Natural killer cell (primary cell): Measurements from ENCODE around the gene SAMM50. TPM values are rescaled to one million over a fixed set of nuclear protein-coding genes. Genes with fewer than 3 reads are reported as not detected.

Source experiments
- ATAC-seq, 3 donors: fragments of 150-1000 bp in 2 of 3; fragments of 200-7000 bp in 1 of 3; cut with Tn5 transposase; 1 replicate in 1 of 3; 2 replicates in 2 of 3; pipeline ENCODE4 v1.10.0; 2021; ENCODE audit warnings: mild to moderate bottlenecking in 2 of 3, moderate library complexity in 2 of 3
- DNase-seq, 2 donors: peaks; one replicate each; pipeline versions ENCODE4 v3.0.0 to v3.0.0-alpha.2; 2013 to 2021; ENCODE audit warnings: mixed read lengths in 1 of 2
- H3K27ac ChIP-seq: one replicate; pipeline ENCODE4 v1.5.1; 2013; ENCODE audit warnings: mild to moderate bottlenecking, low read length
- H3K27me3 ChIP-seq: one replicate; pipeline ENCODE4 v1.6.1; 2013; ENCODE audit warnings: low read length; ENCODE audit not compliant: control insufficient read depth, insufficient read depth
- H3K36me3 ChIP-seq: one replicate; pipeline ENCODE4 v1.6.1; 2013; ENCODE audit warnings: low read length; ENCODE audit not compliant: control insufficient read depth, insufficient read depth
- H3K4me1 ChIP-seq: one replicate; pipeline ENCODE4 v1.6.1; 2013; ENCODE audit warnings: low read length; ENCODE audit not compliant: control insufficient read depth, insufficient read depth
- H3K4me3 ChIP-seq: one replicate; pipeline ENCODE4 v1.5.1; 2013; ENCODE audit warnings: low read length
- H3K9me3 ChIP-seq: one replicate; pipeline ENCODE4 v1.6.1; 2013; ENCODE audit warnings: low read length; ENCODE audit not compliant: control insufficient read depth, insufficient read depth
- H3K27ac Mint-ChIP-seq, 2 donors: one replicate each; pipeline ENCODE4 v1.8.0; 2022; ENCODE audit warnings: mild to moderate bottlenecking in 2 of 2, mixed read lengths in 2 of 2, moderate library complexity in 1 of 2
- H3K27me3 Mint-ChIP-seq, 2 donors: one replicate each; pipeline ENCODE4 v1.8.0; 2022; ENCODE audit warnings: low read depth in 2 of 2, mixed read lengths in 2 of 2
- H3K36me3 Mint-ChIP-seq: one replicate; pipeline ENCODE4 v1.8.0; 2022; ENCODE audit warnings: mixed read lengths
- H3K4me1 Mint-ChIP-seq, 2 donors: one replicate each; pipeline ENCODE4 v1.8.0; 2022; ENCODE audit warnings: mixed read lengths in 2 of 2
- H3K4me3 Mint-ChIP-seq: one replicate; pipeline ENCODE4 v1.8.0; 2022; ENCODE audit warnings: mild to moderate bottlenecking, moderate library complexity, mixed read lengths
- H3K9me3 Mint-ChIP-seq, 2 donors: one replicate each; pipeline ENCODE4 v1.8.0; 2022; ENCODE audit warnings: mixed read lengths in 2 of 2
- CTCF ChIP-seq: fragments of 200-600 bp; IDR thresholded peaks from one replicate; pipeline ENCODE4 v1.8.0; 2022; ENCODE audit warnings: antibody characterized with exemption
- WGBS: methylation state at CpG from one replicate; pipeline ENCODE4 v1.1.7; 2013; ENCODE audit warnings: missing lambda C conversion rate; ENCODE audit not compliant: insufficient coverage; 5-methylcytosine and 5-hydroxymethylcytosine counted together
- intact Hi-C: fragments of 100-400 bp; cut with micrococcal nuclease; formaldehyde crosslinking; loops from one replicate; pipeline ENCODE4 v1.14.2; 2022
- total RNA-seq, 4 donors: library from RNA; stranded (reverse); fragments of 120-200 nt in 1 of 4; gene quantifications; one replicate each; pipeline versions ENCODE4 v1.2.3 to v1.2.4, GENCODE V29; 2013 to 2022

SAMM50 gene
- 10 to 100 TPM; 25.9 to 30.6 (median 29.7) TPM for total RNA-seq
- total RNA-seq (2013): 34.5 TPM

GRCh38 chr22:43955040-43955882 is at the start of gene SAMM50:
SAMM50 (plus strand) TSS chr22:43955442; CDS start chr22:43955578, 136 bp downstream.
- intact Hi-C loops: loop anchor here (10.0 kb wide), 1 partner anchor 540 kb away; the partner anchor contains the start of gene RTL6
- Mint-ChIP-seq H3K4me3 (peak within 1 kb of the TSS; percentile 94), H3K9me3 (no peaks in the 10 kb centered on the region), H3K4me1 (peaks cover 24 to 38% of the 10 kb centered on the region in 2 donors), H3K36me3 (no peaks in the 10 kb centered on the region), H3K27ac (peak within 1 kb of the TSS; percentile 85 to 87), H3K27me3 (peaks cover 9 to 11% of the 10 kb centered on the region in 2 donors)
- peak; percentile 96 to 98 (median 97) for ATAC-seq
- Histone ChIP-seq H3K27me3 (no peaks in the 10 kb centered on the region), H3K9me3 (no peaks in the 10 kb centered on the region), H3K4me1 (peaks cover 25% of the 10 kb centered on the region), H3K36me3 (no peaks in the 10 kb centered on the region), H3K27ac (peak within 1 kb of the TSS; percentile 84), H3K4me3 (peak within 1 kb of the TSS; percentile 69)
- under 1% methylated on average over 74 of the region's 74 CpGs for WGBS
- TF ChIP-seq CTCF: no peak
- peak; percentile 92 to 96 for DNase-seq

- no peaks in the 10 kb centered on the region for H3K9me3 ChIP-seq
- no peak for DNase-seq
- ATAC-seq: no peak
- no peaks in the 10 kb centered on the region for H3K4me1 ChIP-seq
- H3K4me3 Mint-ChIP-seq: no peak overlapping the region
- intact Hi-C loops: no loop called here
- peaks cover 0 to 5% of the 10 kb centered on the region in 2 donors for H3K4me1 Mint-ChIP-seq
- H3K27ac ChIP-seq: no peak overlapping the region
- H3K36me3 ChIP-seq: no peaks in the 10 kb centered on the region
- H3K27me3 Mint-ChIP-seq: peaks cover 0 to 17% of the 10 kb centered on the region in 2 donors
- no peaks in the 10 kb centered on the region for H3K9me3 Mint-ChIP-seq
- 72% methylated on average over 7 of the region's 7 CpGs for WGBS
- TF ChIP-seq CTCF: no peak
- H3K27ac Mint-ChIP-seq: no peak overlapping the region
- H3K36me3 Mint-ChIP-seq: no peaks in the 10 kb centered on the region
- no peaks in the 10 kb centered on the region for H3K27me3 ChIP-seq
- H3K4me3 ChIP-seq: no peak overlapping the region
Observed at GRCh38 chr22:43905681-43906080, 49.6 kb upstream of the SAMM50 start.

GRCh38 chr22:43909708-43910107 is 45.5 kb upstream of the SAMM50 start:
- DNase-seq (no peak), ATAC-seq (no peak)
- no peak for TF ChIP-seq CTCF
- H3K4me3 Mint-ChIP-seq: no peak overlapping the region
- Histone ChIP-seq H3K36me3 (no peaks in the 10 kb centered on the region), H3K4me3 (no peak overlapping the region), H3K4me1 (no peaks in the 10 kb centered on the region), H3K9me3 (no peaks in the 10 kb centered on the region), H3K27me3 (no peaks in the 10 kb centered on the region), H3K27ac (no peak overlapping the region)
- intact Hi-C loops: no loop called here
- 75% methylated on average over 1 of the region's 1 CpG for WGBS
- H3K36me3 Mint-ChIP-seq: no peaks in the 10 kb centered on the region
- H3K27ac Mint-ChIP-seq: no peak overlapping the region
- H3K4me1 Mint-ChIP-seq: no peaks in the 10 kb centered on the region
- H3K9me3 Mint-ChIP-seq: no peaks in the 10 kb centered on the region
- H3K27me3 Mint-ChIP-seq: peaks cover 12 to 27% of the 10 kb centered on the region in 2 donors
